OCI-LY3 (cell line): ENCODE data around the gene KLHL2.

Experiments
- H2AFZ ChIP-seq: fragments of 200-600, 300-600 bp; shearing (Covaris generic); 2 replicates; pipeline ENCODE4 v1.6.0; 2014; ENCODE audit warnings: antibody characterized with exemption, low read depth, low read length
- H3K27ac ChIP-seq: fragments of 200-600, 300-600 bp; sonication (generic); 2 replicates; pipeline ENCODE4 v1.5.1; 2014; ENCODE audit warnings: mild to moderate bottlenecking, low read length, moderate library complexity, mixed read lengths
- H3K27me3 ChIP-seq: fragments of 200-600, 300-600 bp; sonication (generic); 2 replicates; pipeline ENCODE4 v1.6.1; 2014; ENCODE audit warnings: low read depth, low read length, mixed read lengths
- H3K36me3 ChIP-seq: fragments of 200-600, 300-600 bp; sonication (generic); replicated peaks from 2 replicates; pipeline ENCODE3; 2014; ENCODE audit warnings: low read depth, low read length, mixed read lengths
- H3K4me1 ChIP-seq: fragments of 300-600, 200-600 bp; sonication (generic); 2 replicates; pipeline ENCODE4 v1.6.1; 2014; ENCODE audit warnings: low read length, mixed read lengths
- H3K4me2 ChIP-seq: fragments of 200-600, 300-600 bp; sonication (generic); 2 replicates; pipeline ENCODE4 v1.6.1; 2014; ENCODE audit warnings: low read length, mixed read lengths
- H3K4me3 ChIP-seq: fragments of 300-600, 200-600 bp; sonication (generic); 2 replicates; pipeline ENCODE4 v1.5.1; 2014; ENCODE audit warnings: antibody characterized with exemption, mild to moderate bottlenecking, low read length, moderate library complexity
- H3K79me2 ChIP-seq: fragments of 300-600, 200-600 bp; shearing (Covaris generic); 2 replicates; pipeline ENCODE4 v1.6.1; 2014; ENCODE audit warnings: mild to moderate bottlenecking, low read length, mixed read lengths
- H3K9ac ChIP-seq: fragments of 300-600, 200-600 bp; shearing (Covaris generic); 2 replicates; pipeline ENCODE4 v1.6.0; 2014; ENCODE audit warnings: mild to moderate bottlenecking, low read length, moderate library complexity
- H3K9me3 ChIP-seq: fragments of 200-600, 300-600 bp; shearing (Covaris generic); 2 replicates; pipeline ENCODE4 v1.6.1; 2014; ENCODE audit warnings: low read length, mixed read lengths; ENCODE audit not compliant: insufficient read depth
- H4K20me1 ChIP-seq: fragments of 200-600, 300-600 bp; sonication (generic); 2 replicates; pipeline ENCODE4 v1.6.1; 2016; ENCODE audit warnings: low read length, mixed read lengths; ENCODE audit not compliant: insufficient read depth
- CTCF ChIP-seq: fragments of 200-600, 300-600 bp; sonication (generic); IDR thresholded peaks from 2 replicates; pipeline ENCODE4 v1.5.1; 2014; ENCODE audit warnings: antibody characterized with exemption, low read length, low read depth
- EZH2phosphoT487 ChIP-seq: fragments of 200-600 bp; shearing (Covaris generic); IDR thresholded peaks from 2 replicates; pipeline ENCODE4 v1.6.1; 2018; ENCODE audit warnings: antibody characterized with exemption, mixed run types, low read depth

Gene KLHL2

GRCh38 chr4:165330666-165331065 is 123.3 kb downstream of the KLHL2 start:
- Histone ChIP-seq H3K9me3 (peaks cover 3% of the 10 kb centered on the region; the same call in 1 of the 2 replicates), H3K4me1 (peaks cover 51% of the 10 kb centered on the region), H3K4me3 (peak overlapping the region; percentile 83), H3K9ac (peak overlapping the region; percentile 6), H3K27ac (peak overlapping the region; percentile 2; the same call in 1 of the 2 replicates), H4K20me1 (peaks cover 75% of the 10 kb centered on the region), H2AFZ (no peak overlapping the region), H3K27me3 (no peaks in the 10 kb centered on the region), H3K4me2 (peak overlapping the region; percentile 97), H3K36me3 (peaks cover 82% of the 10 kb centered on the region), H3K79me2 (peaks cover 92% of the 10 kb centered on the region)
- TF ChIP-seq EZH2phosphoT487 (no peak), CTCF (no peak)

- Histone ChIP-seq H4K20me1 (peaks cover 82% of the 10 kb centered on the region), H2AFZ (no peak overlapping the region), H3K4me2 (peak overlapping the region; percentile 97), H3K79me2 (peaks cover 94% of the 10 kb centered on the region), H3K27me3 (no peaks in the 10 kb centered on the region), H3K9ac (0 out of 2 replicates have a peak overlapping the region, but pooled peaks have one; percentile 6), H3K9me3 (no peaks in the 10 kb centered on the region), H3K4me1 (peaks cover 44% of the 10 kb centered on the region), H3K36me3 (peaks cover 82% of the 10 kb centered on the region), H3K27ac (no peak overlapping the region), H3K4me3 (peak overlapping the region; percentile 83)
- TF ChIP-seq EZH2phosphoT487 (no peak), CTCF (no peak)
Observed at GRCh38 chr4:165331359-165331758, 124.0 kb downstream of the KLHL2 start.

- TF ChIP-seq CTCF (no peak), EZH2phosphoT487 (no peak)
- H3K9me3 ChIP-seq = no peaks in the 10 kb centered on the region
- peaks cover 42% of the 10 kb centered on the region for H3K4me1 ChIP-seq
- peak overlapping the region; percentile 23; the same call in 1 of the 2 replicates for H3K9ac ChIP-seq
- peak overlapping the region; percentile 83 for H3K4me3 ChIP-seq
- H3K27ac ChIP-seq = peak overlapping the region; percentile 1; the same call in 1 of the 2 replicates
- H2AFZ ChIP-seq = no peak overlapping the region
- H3K4me2 ChIP-seq = peak overlapping the region; percentile 97
- H3K27me3 ChIP-seq = no peaks in the 10 kb centered on the region
- peaks cover 86% of the 10 kb centered on the region for H4K20me1 ChIP-seq
- peaks cover 87% of the 10 kb centered on the region for H3K36me3 ChIP-seq
- H3K79me2 ChIP-seq = peaks cover 97% of the 10 kb centered on the region
Observed at GRCh38 chr4:165331823-165332222, 124.5 kb downstream of the KLHL2 start.

GRCh38 chr4:165332502-165332901 is 125.1 kb downstream of the KLHL2 start:
- 0 out of 2 replicates have a peak overlapping the region, but pooled peaks have one; percentile 23 for H3K9ac ChIP-seq
- H2AFZ ChIP-seq = no peak overlapping the region
- peaks cover 42% of the 10 kb centered on the region for H3K4me1 ChIP-seq
- peaks cover 94% of the 10 kb centered on the region for H3K36me3 ChIP-seq
- H3K9me3 ChIP-seq = no peaks in the 10 kb centered on the region
- H4K20me1 ChIP-seq = peaks cover 93% of the 10 kb centered on the region
- TF ChIP-seq EZH2phosphoT487 (no peak), CTCF (no peak)
- H3K4me3 ChIP-seq = peak overlapping the region; percentile 83
- no peaks in the 10 kb centered on the region for H3K27me3 ChIP-seq
- peak overlapping the region; percentile 1; the same call in 1 of the 2 replicates for H3K27ac ChIP-seq
- peaks cover 100% of the 10 kb centered on the region for H3K79me2 ChIP-seq
- H3K4me2 ChIP-seq = peak overlapping the region; percentile 97
